MM.1S (cell line): ENCODE measurements around the gene LRRC43.

Experiments
- DNase-seq: peaks from one replicate; pipeline ENCODE4 v3.0.0-alpha.2; 2015
- H2AFZ ChIP-seq: fragments of 300-600 bp; sonication (generic); 2 replicates; pipeline ENCODE4 v1.6.0; 2016; ENCODE audit warnings: antibody characterized with exemption, low read length
- H3F3A ChIP-seq: fragments of 300-600 bp; sonication (generic); 2 replicates; pipeline ENCODE4 v1.6.1; 2016; ENCODE audit warnings: mild to moderate bottlenecking, antibody characterized with exemption, low read length, moderate library complexity, mixed read lengths; ENCODE audit not compliant: insufficient read depth
- H3K27ac ChIP-seq: fragments of 300-600 bp; sonication (generic); 2 replicates; pipeline ENCODE4 v1.5.1; 2016; ENCODE audit warnings: mild to moderate bottlenecking, low read length
- H3K27me3 ChIP-seq: fragments of 300-600 bp; sonication (generic); replicated peaks from 2 replicates; pipeline ENCODE4 v1.6.0; 2016; ENCODE audit warnings: low read length; ENCODE audit not compliant: insufficient read depth
- H3K36me3 ChIP-seq: fragments of 300-600 bp; sonication (generic); replicated peaks from 2 replicates; pipeline ENCODE4 v1.6.1; 2016; ENCODE audit warnings: mild to moderate bottlenecking, low read length, mixed read lengths; ENCODE audit not compliant: insufficient read depth
- H3K4me1 ChIP-seq: fragments of 300-600 bp; sonication (generic); 2 replicates; pipeline ENCODE4 v1.6.1; 2016; ENCODE audit warnings: low read length, mixed read lengths
- H3K4me2 ChIP-seq: fragments of 300-600 bp; sonication (generic); 2 replicates; pipeline ENCODE4 v1.6.0; 2016; ENCODE audit warnings: low read depth, low read length
- H3K4me3 ChIP-seq: fragments of 300-600 bp; sonication (generic); 2 replicates; pipeline ENCODE4 v1.5.1; 2016; ENCODE audit warnings: low read length, mixed read lengths
- H3K79me2 ChIP-seq: fragments of 300-600 bp; sonication (generic); 2 replicates; pipeline ENCODE4 v1.6.1; 2016; ENCODE audit warnings: mixed run types, low read length, mixed read lengths
- H3K9ac ChIP-seq: fragments of 300-600 bp; sonication (generic); 2 replicates; pipeline ENCODE4 v1.6.1; 2016; ENCODE audit warnings: low read length, mixed read lengths
- H3K9me2 ChIP-seq: fragments of 300-600 bp; sonication (generic); replicated peaks from 2 replicates; pipeline ENCODE4 v1.6.1; 2016; ENCODE audit warnings: mild to moderate bottlenecking, low read length, mixed read lengths; ENCODE audit not compliant: insufficient read depth
- H3K9me3 ChIP-seq: fragments of 300-600 bp; sonication (generic); replicated peaks from 2 replicates; pipeline ENCODE4 v1.6.1; 2016; ENCODE audit warnings: mild to moderate bottlenecking, low read length, mixed read lengths; ENCODE audit not compliant: insufficient read depth
- H4K20me1 ChIP-seq: fragments of 300-600 bp; sonication (generic); 2 replicates; pipeline ENCODE4 v1.6.1; 2016; ENCODE audit warnings: mild to moderate bottlenecking, low read length, moderate library complexity, mixed read lengths; ENCODE audit not compliant: insufficient read depth
- EZH2 ChIP-seq: fragments of 300-600 bp; sonication (generic); optimal IDR thresholded peaks from 2 replicates; pipeline ENCODE3; 2017; ENCODE audit warnings: low read depth, mild to moderate bottlenecking, antibody characterized with exemption, low read length, mixed read lengths
- EZH2phosphoT487 ChIP-seq: fragments of 300-600 bp; sonication (generic); IDR thresholded peaks from 2 replicates; pipeline ENCODE4 v1.6.1; 2018; ENCODE audit warnings: antibody characterized with exemption, low read length
- TF ChIP-seq, protein P1 (sequence below): fragments of 300-600 bp; sonication (generic); IDR thresholded peaks from 2 replicates; pipeline ENCODE4 v1.5.1; 2016; ENCODE audit warnings: antibody characterized with exemption, low read length, mixed read lengths

The LRRC43 gene

DNA sequence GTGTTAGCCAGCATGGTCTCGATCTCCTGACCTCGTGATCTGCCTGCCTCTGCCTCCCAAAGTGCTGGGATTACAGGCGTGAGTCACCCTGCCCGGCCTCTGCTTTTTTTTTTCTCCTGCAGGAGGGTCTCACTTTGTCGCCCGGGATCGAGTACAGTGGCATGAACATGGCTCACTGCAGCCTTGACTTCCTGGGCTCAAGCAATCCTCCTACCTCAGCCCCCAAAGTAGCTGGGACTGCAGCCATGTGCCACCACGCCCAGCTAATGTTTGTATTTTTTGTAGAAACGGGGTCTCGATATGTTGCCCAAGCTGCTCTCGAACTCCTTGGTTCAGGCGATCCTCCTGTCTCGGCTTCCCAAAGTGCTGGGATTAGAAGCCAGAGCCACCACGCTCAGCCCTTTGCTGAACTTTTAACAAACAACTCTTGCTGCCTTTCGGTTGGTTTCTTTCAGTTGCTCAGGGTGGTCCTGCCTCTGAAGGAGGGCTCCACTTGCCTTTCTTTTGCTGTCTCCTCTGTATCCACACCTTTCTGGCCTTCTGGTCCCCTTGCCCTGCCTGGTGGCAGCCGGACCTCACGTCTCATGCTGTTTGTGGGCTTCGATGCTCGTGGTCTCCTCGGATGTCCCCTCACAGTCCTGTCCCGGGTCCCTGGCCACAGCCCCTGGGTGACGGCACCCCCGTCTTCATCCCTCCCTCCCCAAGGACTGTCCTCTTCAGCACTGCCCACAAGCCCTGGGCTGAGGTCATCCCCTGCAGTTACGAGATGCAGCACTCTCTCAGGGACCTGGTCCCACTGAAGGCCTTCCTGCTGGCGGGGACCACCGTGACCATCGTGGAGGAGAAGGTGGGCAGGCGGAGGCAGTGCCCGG is 16.8 kb downstream of the LRRC43 start:
- DNase-seq = no peak
- H3K36me3 ChIP-seq = no peaks in the 10 kb centered on the region
- no peak overlapping the region for H3K27ac ChIP-seq
- no peak overlapping the region for H3K9ac ChIP-seq
- no peaks in the 10 kb centered on the region for H3K27me3 ChIP-seq
- H3K9me3 ChIP-seq = no peaks in the 10 kb centered on the region
- H3K4me3 ChIP-seq = no peak overlapping the region
- no peaks in the 10 kb centered on the region for H3K9me2 ChIP-seq
- no peaks in the 10 kb centered on the region for H3K4me1 ChIP-seq
- no peaks in the 10 kb centered on the region for H3F3A ChIP-seq
- H3K4me2 ChIP-seq = no peak overlapping the region
- no peak overlapping the region for H2AFZ ChIP-seq
- TF ChIP-seq, protein P1, sequence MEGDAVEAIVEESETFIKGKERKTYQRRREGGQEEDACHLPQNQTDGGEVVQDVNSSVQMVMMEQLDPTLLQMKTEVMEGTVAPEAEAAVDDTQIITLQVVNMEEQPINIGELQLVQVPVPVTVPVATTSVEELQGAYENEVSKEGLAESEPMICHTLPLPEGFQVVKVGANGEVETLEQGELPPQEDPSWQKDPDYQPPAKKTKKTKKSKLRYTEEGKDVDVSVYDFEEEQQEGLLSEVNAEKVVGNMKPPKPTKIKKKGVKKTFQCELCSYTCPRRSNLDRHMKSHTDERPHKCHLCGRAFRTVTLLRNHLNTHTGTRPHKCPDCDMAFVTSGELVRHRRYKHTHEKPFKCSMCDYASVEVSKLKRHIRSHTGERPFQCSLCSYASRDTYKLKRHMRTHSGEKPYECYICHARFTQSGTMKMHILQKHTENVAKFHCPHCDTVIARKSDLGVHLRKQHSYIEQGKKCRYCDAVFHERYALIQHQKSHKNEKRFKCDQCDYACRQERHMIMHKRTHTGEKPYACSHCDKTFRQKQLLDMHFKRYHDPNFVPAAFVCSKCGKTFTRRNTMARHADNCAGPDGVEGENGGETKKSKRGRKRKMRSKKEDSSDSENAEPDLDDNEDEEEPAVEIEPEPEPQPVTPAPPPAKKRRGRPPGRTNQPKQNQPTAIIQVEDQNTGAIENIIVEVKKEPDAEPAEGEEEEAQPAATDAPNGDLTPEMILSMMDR = no peak
- TF ChIP-seq EZH2phosphoT487 (no peak), EZH2 (no peak)
- H3K79me2 ChIP-seq = no peaks in the 10 kb centered on the region
- H4K20me1 ChIP-seq = no peaks in the 10 kb centered on the region

GRCh38 chr12:122200541-122201175 is 17.7 kb downstream of the LRRC43 start:
- H3K4me2 ChIP-seq = no peak overlapping the region
- no peaks in the 10 kb centered on the region for H4K20me1 ChIP-seq
- H3K9ac ChIP-seq = no peak overlapping the region
- H2AFZ ChIP-seq = no peak overlapping the region
- TF ChIP-seq, protein P1 = no peak
- TF ChIP-seq EZH2phosphoT487 = no peak
- TF ChIP-seq EZH2 = no peak
- H3K9me3 ChIP-seq = no peaks in the 10 kb centered on the region
- H3K27ac ChIP-seq = no peak overlapping the region
- no peak for DNase-seq
- H3K4me1 ChIP-seq = no peaks in the 10 kb centered on the region
- H3K27me3 ChIP-seq = no peaks in the 10 kb centered on the region
- no peaks in the 10 kb centered on the region for H3F3A ChIP-seq
- no peaks in the 10 kb centered on the region for H3K9me2 ChIP-seq
- no peaks in the 10 kb centered on the region for H3K36me3 ChIP-seq
- H3K79me2 ChIP-seq = no peaks in the 10 kb centered on the region
- no peak overlapping the region for H3K4me3 ChIP-seq

DNA sequence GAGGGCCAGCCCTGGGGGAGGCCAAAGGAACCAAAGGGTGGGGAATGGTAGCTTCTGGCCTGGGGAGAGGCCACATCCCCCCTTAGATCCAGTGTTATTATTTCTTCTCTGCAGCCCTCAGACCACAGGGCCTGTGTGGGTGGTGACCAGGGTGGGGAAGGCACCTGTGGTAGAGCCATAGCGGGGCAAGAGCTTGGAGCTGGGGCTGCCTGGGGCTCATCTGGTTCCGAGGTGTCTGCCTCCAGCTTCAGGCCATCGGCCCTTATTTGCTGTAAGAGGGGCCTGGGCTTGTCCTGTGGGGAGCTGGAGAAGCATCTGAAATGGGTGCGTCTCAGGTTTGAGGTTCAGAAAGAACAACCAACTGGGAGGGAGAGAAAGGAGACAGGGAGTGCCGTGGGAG is 18.5 kb downstream of the LRRC43 start:
- H3K9me2 ChIP-seq = no peaks in the 10 kb centered on the region
- H3K9ac ChIP-seq = no peak overlapping the region
- H3K36me3 ChIP-seq = no peaks in the 10 kb centered on the region
- no peak for DNase-seq
- no peaks in the 10 kb centered on the region for H3K79me2 ChIP-seq
- H3K27ac ChIP-seq = no peak overlapping the region
- TF ChIP-seq EZH2 (no peak), EZH2phosphoT487 (no peak)
- TF ChIP-seq, protein P1 = no peak
- H3K4me1 ChIP-seq = no peaks in the 10 kb centered on the region
- H3K4me3 ChIP-seq = no peak overlapping the region
- H3K4me2 ChIP-seq = no peak overlapping the region
- H2AFZ ChIP-seq = no peak overlapping the region
- H3K9me3 ChIP-seq = no peaks in the 10 kb centered on the region
- H3K27me3 ChIP-seq = no peaks in the 10 kb centered on the region
- no peaks in the 10 kb centered on the region for H4K20me1 ChIP-seq
- no peaks in the 10 kb centered on the region for H3F3A ChIP-seq
